ENCODE results near the gene CENPP. TPM values are rescaled to one million over a fixed set of nuclear protein-coding genes. Genes with fewer than 3 reads are reported as not detected.

CENPP gene
- polyA plus RNA-seq, 2 of the 4 experiments (the other 2 are of a cell fraction) = 7.2 to 13.4 TPM

- Histone ChIP-seq H3K27ac (no peak overlapping the region), H3K9me3 (no peaks in the 10 kb centered on the region), H3K4me1 (peaks cover 3% of the 10 kb centered on the region; the same call in 1 of the 3 replicates), H3K4me2 (no peak overlapping the region), H3K4me3 (no peak overlapping the region)
- 93% methylated on average over 23 of the region's 24 CpGs for WGBS (ENCODE audit: missing lambda C conversion rate)
- no peak for DNase-seq (ENCODE audit: low read depth in 1 of 2, low spot score in 1 of 2)
- ChIA-PET CTCF (interaction anchor here (1.6 to 6.0 kb wide), 4 partner anchors 8 to 479 kb away, joined by 3 to 30 read pairs (median 6); no protein-coding TSS in a partner anchor), POLR2A (no interaction called here)
- TF ChIP-seq POLR2AphosphoS2 (conservative IDR thresholded peaks at IDR 0.05; ENCODE audit: low read length) (no peak), ZC3H11A (IDR thresholded peaks at IDR 0.05) (no peak), FOSB (CRISPR knock-in tag; IDR thresholded peaks at IDR 0.05) (no peak), TFCP2L1 (CRISPR knock-in tag; IDR thresholded peaks at IDR 0.05) (no peak), BHLHE40 (IDR thresholded peaks at IDR 0.05; ENCODE audit: low read depth, low read length) (no peak), NFE2L2 (conservative IDR thresholded peaks at IDR 0.05; ENCODE audit: low read length) (no peak), EHF (CRISPR knock-in tag; IDR thresholded peaks at IDR 0.05) (no peak), ZNF302 (CRISPR knock-in tag; IDR thresholded peaks at IDR 0.05) (no peak), ATOH8 (CRISPR knock-in tag; IDR thresholded peaks at IDR 0.05; ENCODE audit: low read depth) (no peak), TP53 (CRISPR knock-in tag; IDR thresholded peaks at IDR 0.05) (no peak), NPAS2 (CRISPR knock-in tag; IDR thresholded peaks at IDR 0.05; ENCODE audit: borderline replicate concordance) (no peak), ZFP36 (IDR thresholded peaks at IDR 0.05; ENCODE audit: borderline replicate concordance, partially characterized antibody) (no peak), RNF2 (IDR thresholded peaks at IDR 0.05; ENCODE audit: borderline replicate concordance, low read depth) (no peak), MAFK (IDR thresholded peaks at IDR 0.05; ENCODE audit: partially characterized antibody) (no peak)
- no peak for ATAC-seq
- FAIRE-seq = no peak
Observed at GRCh38 chr9:92619601-92620300, 294.0 kb downstream of the CENPP start.

GRCh38 chr9:92620845-92621244 lies 295.1 kb downstream of the CENPP start:
- H3K4me1 ChIP-seq = peaks cover 6% of the 10 kb centered on the region; the same call in 1 of the 3 replicates
- ChIA-PET POLR2A (no interaction called here), CTCF (interaction anchor here (0.6 to 1.9 kb wide), 7 partner anchors 9 to 481 kb away, joined by 3 to 8 read pairs (median 4); no protein-coding TSS in a partner anchor)
- DNase-seq (ENCODE audit: low read depth in 1 of 2, low spot score in 1 of 2) = no peak
- no peaks in the 10 kb centered on the region for H3K9me3 ChIP-seq
- H3K4me3 ChIP-seq = no peak overlapping the region
- FAIRE-seq = no peak
- ATAC-seq = no peak
- 90% methylated on average over 5 of the region's 5 CpGs for WGBS (ENCODE audit: missing lambda C conversion rate)
- no peak overlapping the region for H3K4me2 ChIP-seq
- no peak overlapping the region for H3K27ac ChIP-seq
- TF ChIP-seq ZNF302 (CRISPR knock-in tag; IDR thresholded peaks at IDR 0.05) (no peak), BCL3 (IDR thresholded peaks at IDR 0.05) (no peak), CBX8 (IDR thresholded peaks at IDR 0.05) (no peak), KDM1A (IDR thresholded peaks at IDR 0.05; ENCODE audit: low read depth) (no peak), ESRRA (IDR thresholded peaks at IDR 0.05; ENCODE audit: borderline replicate concordance, low read length) (no peak), SREBF2 (IDR thresholded peaks at IDR 0.05) (no peak), PHF8 (IDR thresholded peaks at IDR 0.05; ENCODE audit: borderline replicate concordance, low read depth) (no peak), HOXA7 (CRISPR knock-in tag; IDR thresholded peaks at IDR 0.05) (no peak), HMGXB4 (CRISPR knock-in tag; IDR thresholded peaks at IDR 0.05; ENCODE audit: borderline replicate concordance) (no peak), PBX3 (IDR thresholded peaks at IDR 0.05) (no peak), EP300 (IDR thresholded peaks at IDR 0.05) (no peak), RFX5 (IDR thresholded peaks at IDR 0.05) (no peak), REST (IDR thresholded peaks at IDR 0.05) (no peak), NR3C1 (IDR thresholded peaks at IDR 0.05) (no peak), EHF (CRISPR knock-in tag; IDR thresholded peaks at IDR 0.05) (no peak), ELK1 (IDR thresholded peaks at IDR 0.05; ENCODE audit: low read depth, low read length) (no peak)

All from A549 (cell line).